GM19238 (cell line): ENCODE results near the gene MGAT5.
A peak's percentile ranks its signal among the peaks of the same experiment; 100 is the strongest.

ENCODE experiments used
- DNase-seq: peaks from one replicate; pipeline ENCODE4 v3.0.0; 2011; ENCODE audit warnings: low spot score; ENCODE audit not compliant: insufficient read length

Gene MGAT5

GRCh38 chr2:134446383-134447017 is 192.6 kb downstream of the MGAT5 start:
- no peak for DNase-seq

GRCh38 chr2:134447669-134448068 is 193.8 kb downstream of the MGAT5 start:
- DNase-seq = no peak

GRCh38 chr2:134448650-134449049 is 194.8 kb downstream of the MGAT5 start:
- DNase-seq = no peak

GRCh38 chr2:134449157-134449556 is 195.3 kb downstream of the MGAT5 start:
- no peak for DNase-seq

GRCh38 chr2:134449751-134450513 is 196.1 kb downstream of the MGAT5 start:
- no peak for DNase-seq

- no peak for DNase-seq
Observed at GRCh38 chr2:134451347-134451630, 197.4 kb downstream of the MGAT5 start.

- no peak for DNase-seq
Observed at GRCh38 chr2:134452042-134452733, 198.3 kb downstream of the MGAT5 start.

GRCh38 chr2:134453476-134453875 is 199.6 kb downstream of the MGAT5 start:
- DNase-seq = no peak

- no peak for DNase-seq
Observed at GRCh38 chr2:134453973-134454372, 200.1 kb downstream of the MGAT5 start.

GRCh38 chr2:134454426-134454825 is 200.6 kb downstream of the MGAT5 start:
- DNase-seq = no peak

- no peak for DNase-seq
Observed at GRCh38 chr2:134454931-134455330, 201.1 kb downstream of the MGAT5 start.

- no peak for DNase-seq
Observed at GRCh38 chr2:134455426-134455825, 201.6 kb downstream of the MGAT5 start.

GRCh38 chr2:134457353-134457752 is 203.5 kb downstream of the MGAT5 start:
- no peak for DNase-seq

- no peak for DNase-seq
Observed at GRCh38 chr2:134457765-134458472, 204.0 kb downstream of the MGAT5 start.

GRCh38 chr2:134458473-134458853 is 204.6 kb downstream of the MGAT5 start:
- no peak for DNase-seq

- no peak for DNase-seq
Observed at GRCh38 chr2:134458950-134459349, 205.1 kb downstream of the MGAT5 start.

GRCh38 chr2:134459706-134460406 is 206.0 kb downstream of the MGAT5 start:
- no peak for DNase-seq

GRCh38 chr2:134460583-134460998 is 206.7 kb downstream of the MGAT5 start:
- peak; percentile 54 for DNase-seq

GRCh38 chr2:134461511-134461910 is 207.6 kb downstream of the MGAT5 start:
- no peak for DNase-seq

GRCh38 chr2:134462275-134462674 is 208.4 kb downstream of the MGAT5 start:
- DNase-seq = no peak
